ENCODE measurements around the gene ORAI2.
"Not testable (repeated sequence)": the region's sequence is repeated elsewhere in the genome, so short reads cannot be mapped to it uniquely, and the experiment has no call there.

DNA sequence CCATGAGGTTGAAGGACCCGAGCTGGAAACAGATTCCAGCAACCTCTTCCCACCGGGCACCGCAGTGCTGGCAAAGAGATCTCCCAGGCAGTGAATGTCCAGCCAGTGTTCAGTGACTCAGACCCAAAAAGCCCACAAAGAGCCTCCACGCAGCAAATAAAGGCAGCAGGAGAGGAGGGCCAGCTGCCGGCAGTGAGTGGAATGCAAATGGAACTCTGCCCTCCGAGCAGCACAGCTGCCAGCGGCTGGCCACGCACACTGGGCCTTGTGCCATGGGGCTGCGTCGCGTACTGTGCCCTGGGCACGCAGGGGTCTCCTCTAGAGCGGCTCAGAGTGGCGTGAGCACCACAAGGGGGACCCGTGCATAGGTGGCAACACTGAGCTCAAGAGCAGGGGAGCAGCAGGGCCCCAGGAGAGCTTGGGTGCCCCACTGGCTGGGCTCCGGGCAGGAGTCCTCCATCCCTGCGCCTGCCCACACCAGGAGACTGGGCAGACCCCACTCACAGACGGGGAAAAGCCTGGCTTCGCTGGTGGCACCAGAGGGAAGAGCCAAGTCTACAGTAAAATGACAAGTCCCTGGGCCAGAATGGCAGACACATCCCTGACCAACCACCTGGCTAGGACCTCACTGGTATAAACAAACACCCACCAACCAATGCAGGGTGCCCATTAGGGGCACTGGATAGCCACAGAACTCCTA is 41.5 kb downstream of the ORAI2 start:
- TF ChIP-seq, protein P1, sequence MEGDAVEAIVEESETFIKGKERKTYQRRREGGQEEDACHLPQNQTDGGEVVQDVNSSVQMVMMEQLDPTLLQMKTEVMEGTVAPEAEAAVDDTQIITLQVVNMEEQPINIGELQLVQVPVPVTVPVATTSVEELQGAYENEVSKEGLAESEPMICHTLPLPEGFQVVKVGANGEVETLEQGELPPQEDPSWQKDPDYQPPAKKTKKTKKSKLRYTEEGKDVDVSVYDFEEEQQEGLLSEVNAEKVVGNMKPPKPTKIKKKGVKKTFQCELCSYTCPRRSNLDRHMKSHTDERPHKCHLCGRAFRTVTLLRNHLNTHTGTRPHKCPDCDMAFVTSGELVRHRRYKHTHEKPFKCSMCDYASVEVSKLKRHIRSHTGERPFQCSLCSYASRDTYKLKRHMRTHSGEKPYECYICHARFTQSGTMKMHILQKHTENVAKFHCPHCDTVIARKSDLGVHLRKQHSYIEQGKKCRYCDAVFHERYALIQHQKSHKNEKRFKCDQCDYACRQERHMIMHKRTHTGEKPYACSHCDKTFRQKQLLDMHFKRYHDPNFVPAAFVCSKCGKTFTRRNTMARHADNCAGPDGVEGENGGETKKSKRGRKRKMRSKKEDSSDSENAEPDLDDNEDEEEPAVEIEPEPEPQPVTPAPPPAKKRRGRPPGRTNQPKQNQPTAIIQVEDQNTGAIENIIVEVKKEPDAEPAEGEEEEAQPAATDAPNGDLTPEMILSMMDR (conservative IDR thresholded peaks at IDR 0.05 in 1 of 2, IDR thresholded peaks at IDR 0.05 in 1 of 2; ENCODE audit: low read depth in 1 of 2, low read length in 2 of 2), result not testable (repeated sequence)
- TF ChIP-seq EZH2 (IDR thresholded peaks at IDR 0.05; ENCODE audit: low read length, missing control alignments), result not testable (repeated sequence)
